Gastrocnemius medialis (tissue), 4 donors: Measurements from ENCODE around the gene NRG2.

Experiments
- CTCF ChIP-seq, 5 experiments: fragments of 450-650 bp in 3 of 5; fragments of 200-600 bp in 2 of 5; sonication (generic) in 2 of 5; IDR thresholded peaks in 4 of 5; conservative IDR thresholded peaks in 1 of 5; 1 replicate in 4 of 5; 2 replicates in 1 of 5; pipeline ENCODE4 v1.5.1; 2016 to 2019; ENCODE audit warnings: antibody characterized with exemption in 5 of 5, mild to moderate bottlenecking in 3 of 5, moderate library complexity in 3 of 5
- POLR2A ChIP-seq, 2 donors: fragments of 450-650 bp; IDR thresholded peaks; one replicate each; pipeline ENCODE4 v1.6.1; 2017; ENCODE audit warnings: antibody characterized with exemption in 2 of 2, mild to moderate bottlenecking in 2 of 2, moderate library complexity in 2 of 2

DNA sequence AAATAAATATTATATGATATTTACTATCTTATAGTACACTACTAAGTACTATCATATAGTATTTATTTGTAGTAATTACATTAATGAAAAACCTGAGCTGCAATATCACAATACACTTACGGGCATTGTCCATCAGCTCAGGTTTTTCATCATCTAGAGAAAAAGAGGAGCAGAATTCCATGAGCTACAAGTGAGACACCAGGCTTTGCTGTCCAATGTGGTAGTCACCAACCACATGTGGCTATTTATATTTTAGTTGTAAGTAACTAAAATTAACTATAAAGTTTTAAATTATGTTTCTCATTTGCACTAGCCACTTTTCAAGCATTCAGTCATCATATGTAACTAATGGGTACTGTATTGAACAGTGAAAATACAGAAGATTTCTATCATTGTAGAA, 13.8 kb upstream of the NRG2 start:
- TF ChIP-seq CTCF (IDR thresholded peaks at IDR 0.05 in 4 of 5, conservative IDR thresholded peaks at IDR 0.05 in 1 of 5) = no peak
- TF ChIP-seq POLR2A (IDR thresholded peaks at IDR 0.05) = no peak
